HCEC 1CT (cell line): Measurements from ENCODE around the gene TSPAN12.
A peak's percentile ranks its signal among the peaks of the same experiment; 100 is the strongest.
"Not testable (repeated sequence)": the region's sequence is repeated elsewhere in the genome, so short reads cannot be mapped to it uniquely, and the experiment has no call there.

ENCODE experiments used
- DNase-seq: peaks from one replicate; pipeline ENCODE4 v3.0.0-alpha.2; 2017

Gene TSPAN12

GRCh38 chr7:120802751-120803150, 55.2 kb downstream of the TSPAN12 start:
- DNase-seq = no peak

DNA sequence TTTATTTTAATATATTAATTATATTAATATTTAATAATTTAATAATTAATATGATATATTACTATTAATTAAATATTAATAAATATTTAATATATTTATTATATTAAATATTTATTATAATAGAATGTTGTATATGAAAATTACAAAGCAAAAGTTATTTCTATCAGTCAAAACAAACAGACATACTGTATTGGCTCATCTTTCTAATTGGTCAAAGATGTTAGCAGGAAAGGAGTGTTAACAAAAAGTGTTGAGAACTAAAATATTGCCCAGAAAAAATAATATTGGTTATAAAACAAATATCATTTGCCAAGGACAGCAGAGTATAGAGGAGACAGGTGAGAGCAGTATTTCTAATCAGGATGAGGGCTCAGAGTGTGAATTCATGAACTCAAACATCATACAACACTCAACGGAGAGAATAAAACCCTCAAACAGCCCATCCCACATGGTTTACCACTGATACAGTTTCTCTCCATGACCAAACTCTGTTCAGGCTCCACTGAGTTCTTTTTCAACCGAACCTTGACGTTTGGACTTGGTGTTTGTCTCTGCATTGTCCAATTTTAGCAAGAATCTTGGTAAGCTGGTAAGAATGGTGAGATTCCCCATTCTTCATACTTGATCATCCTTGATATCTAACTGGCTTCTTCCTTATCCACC, 58.0 kb downstream of the TSPAN12 start:
- DNase-seq = no peak

- DNase-seq = no peak
Measured at GRCh38 chr7:120799147-120799546, 58.8 kb downstream of the TSPAN12 start.

DNA sequence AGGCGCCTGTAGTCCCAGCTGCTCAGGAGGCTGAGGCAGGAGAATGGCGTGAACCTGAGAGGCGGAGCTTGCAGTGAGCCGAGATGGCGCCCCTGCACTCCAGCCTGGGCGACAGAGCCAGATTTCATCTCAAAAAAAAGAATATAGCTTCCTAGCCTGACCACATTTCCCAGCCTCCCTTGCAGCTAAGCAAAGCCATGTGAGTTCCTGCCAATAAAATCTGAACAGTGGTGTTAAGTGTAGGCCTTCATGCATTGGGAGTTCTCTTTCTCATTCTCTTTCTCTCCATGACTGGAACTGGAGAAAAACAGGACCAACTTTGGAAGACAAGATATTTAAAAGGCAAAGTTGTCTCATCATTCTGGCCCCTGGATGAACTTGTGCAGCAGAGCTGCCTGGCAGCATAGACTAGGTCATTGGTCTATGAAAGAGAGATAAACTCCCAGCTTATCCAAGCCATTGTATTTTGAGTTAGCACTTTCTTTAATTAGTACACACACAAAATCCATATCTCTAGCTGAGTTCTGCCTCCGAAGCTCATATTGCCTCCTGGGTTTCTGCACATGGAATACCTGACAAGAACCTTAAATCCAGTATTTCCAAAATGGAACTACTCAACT, 60.8 kb downstream of the TSPAN12 start:
- no peak for DNase-seq

DNA sequence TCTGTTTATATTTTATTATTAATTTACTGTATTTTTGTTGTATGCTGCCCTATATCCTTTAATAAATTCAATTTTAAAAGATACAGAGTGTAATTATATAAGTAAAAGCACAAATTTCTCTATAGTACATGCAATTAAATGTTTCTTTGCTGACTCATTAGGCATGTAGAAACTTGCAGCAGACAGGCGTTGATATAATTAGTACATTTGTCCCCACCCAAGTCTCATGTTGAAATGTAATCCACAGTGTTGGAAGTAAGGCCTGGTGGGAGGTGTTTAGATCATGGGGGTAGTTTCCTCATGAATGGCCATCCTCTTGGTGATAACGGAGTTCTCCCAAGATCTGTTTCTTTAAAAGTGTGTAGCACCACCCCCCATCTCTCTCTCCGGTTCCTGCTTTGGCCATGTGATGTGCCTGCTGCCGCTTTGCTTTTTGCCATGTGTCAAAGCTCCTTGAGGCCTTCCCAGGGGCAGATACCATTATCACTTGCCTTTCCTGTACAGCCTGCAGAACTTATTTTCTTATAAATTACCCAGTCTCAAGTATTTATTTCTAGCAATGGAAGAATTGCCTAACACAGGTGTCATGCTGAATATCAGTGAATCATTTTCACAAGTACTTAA, 63.7 kb downstream of the TSPAN12 start:
- no peak for DNase-seq

- no peak for DNase-seq
Measured at GRCh38 chr7:120793213-120793936, 64.6 kb downstream of the TSPAN12 start.

DNA sequence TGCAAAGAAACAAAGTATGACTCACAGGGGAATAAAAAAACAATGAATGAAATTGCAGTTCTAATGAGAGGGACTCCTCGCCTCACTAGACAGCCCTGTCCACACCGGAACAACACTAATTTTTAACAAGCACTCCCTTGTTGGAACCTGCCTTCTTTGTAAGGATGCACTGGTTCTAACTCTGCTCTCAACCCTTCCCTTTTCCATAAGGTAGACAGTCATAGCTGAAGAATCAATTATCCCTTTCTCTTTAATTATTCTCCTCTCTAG, 65.1 kb downstream of the TSPAN12 start:
- DNase-seq = no peak

DNA sequence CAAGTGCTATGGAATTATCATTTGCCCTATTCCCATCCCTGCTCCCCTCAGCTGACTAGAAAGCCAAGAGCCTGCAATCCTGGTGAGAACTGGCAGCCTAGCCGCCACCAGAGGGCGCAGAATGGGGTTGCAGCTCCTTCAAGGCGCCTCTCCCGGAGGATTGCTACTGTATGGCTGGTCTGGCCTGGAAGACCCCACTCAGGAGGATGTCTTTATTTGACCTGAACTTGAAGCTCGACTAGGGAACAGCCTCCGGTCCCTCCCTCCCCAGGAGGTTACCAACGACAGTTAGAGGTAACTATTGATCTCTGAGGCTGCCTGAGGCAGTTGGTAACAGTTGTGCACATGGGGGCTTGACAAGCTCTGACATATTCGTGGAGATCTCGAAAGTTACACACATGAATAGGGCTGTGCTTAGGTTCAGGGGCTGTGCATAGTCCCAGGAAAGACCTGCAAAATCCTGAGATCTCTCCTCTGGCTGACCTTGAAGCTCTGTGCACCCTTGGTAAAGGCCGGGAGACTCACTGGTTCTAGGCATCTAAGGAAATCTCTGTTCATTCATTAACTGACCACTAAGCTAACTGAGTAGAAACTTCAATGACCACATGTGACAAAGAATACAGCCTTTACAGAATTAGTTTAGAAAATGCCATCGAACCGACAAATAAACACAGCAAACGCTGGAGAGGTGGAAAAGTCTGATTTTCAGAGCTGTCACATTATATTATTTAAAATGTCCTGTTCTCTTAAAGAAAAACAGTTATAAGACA, 65.7 kb downstream of the TSPAN12 start:
- DNase-seq = peak; percentile 66

- DNase-seq = no peak
Measured at GRCh38 chr7:120785095-120785494, 72.8 kb downstream of the TSPAN12 start.

GRCh38 chr7:120783721-120784120, 74.2 kb downstream of the TSPAN12 start:
- no peak for DNase-seq

DNA sequence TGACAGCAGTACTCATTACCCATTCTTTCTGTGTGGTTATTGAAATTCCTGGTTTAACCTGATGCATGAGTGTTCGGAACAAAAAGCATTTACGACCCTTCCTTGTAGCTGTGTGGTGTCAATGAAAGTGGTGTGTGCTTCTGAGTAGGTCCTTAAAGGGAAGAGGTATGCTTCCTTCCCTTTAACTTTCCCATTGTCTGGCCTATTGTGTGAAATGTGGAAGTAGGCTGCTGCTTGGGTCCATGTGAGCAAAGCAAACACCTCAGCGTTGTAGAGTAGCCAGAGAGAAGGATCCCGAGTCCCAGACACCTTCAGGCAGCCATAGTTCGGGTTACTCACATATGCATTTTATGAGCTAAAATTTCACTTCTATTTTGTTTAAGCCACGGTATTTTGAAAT, 74.7 kb downstream of the TSPAN12 start:
- DNase-seq = no peak

- not testable (repeated sequence) for DNase-seq
Measured at GRCh38 chr7:120781924-120782323, 76.0 kb downstream of the TSPAN12 start.

GRCh38 chr7:120780938-120781337, 77.0 kb downstream of the TSPAN12 start:
- DNase-seq = no peak

- not testable (repeated sequence) for DNase-seq
Measured at GRCh38 chr7:120780451-120780850, 77.5 kb downstream of the TSPAN12 start.

- DNase-seq = not testable (repeated sequence)
Measured at GRCh38 chr7:120779078-120779477, 78.9 kb downstream of the TSPAN12 start.

DNA sequence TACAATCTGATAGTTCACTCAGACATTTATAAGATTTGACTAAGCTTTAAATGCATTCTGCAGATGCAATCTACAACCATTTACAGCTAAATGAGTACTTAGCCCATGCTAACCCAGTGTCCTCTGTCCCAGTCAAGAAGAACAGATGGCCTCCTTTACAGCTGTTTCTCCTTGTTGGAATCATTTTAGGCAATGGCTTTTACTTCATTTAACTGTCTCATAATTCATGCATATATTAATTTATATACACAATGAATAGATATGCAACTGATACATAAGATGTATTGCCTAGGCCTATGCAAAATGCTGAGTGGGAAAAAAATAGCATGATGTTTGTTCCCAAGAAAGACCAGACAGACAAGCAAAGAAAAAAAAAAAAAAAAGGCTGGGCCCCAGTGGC, 82.2 kb downstream of the TSPAN12 start:
- no peak for DNase-seq

- no peak for DNase-seq
Measured at GRCh38 chr7:120774481-120774880, 83.5 kb downstream of the TSPAN12 start.

- no peak for DNase-seq
Measured at GRCh38 chr7:120770206-120770605, 87.7 kb downstream of the TSPAN12 start.

- no peak for DNase-seq
Measured at GRCh38 chr7:120760851-120761250, 97.1 kb downstream of the TSPAN12 start.

GRCh38 chr7:120760050-120760449, 97.9 kb downstream of the TSPAN12 start:
- no peak for DNase-seq

DNA sequence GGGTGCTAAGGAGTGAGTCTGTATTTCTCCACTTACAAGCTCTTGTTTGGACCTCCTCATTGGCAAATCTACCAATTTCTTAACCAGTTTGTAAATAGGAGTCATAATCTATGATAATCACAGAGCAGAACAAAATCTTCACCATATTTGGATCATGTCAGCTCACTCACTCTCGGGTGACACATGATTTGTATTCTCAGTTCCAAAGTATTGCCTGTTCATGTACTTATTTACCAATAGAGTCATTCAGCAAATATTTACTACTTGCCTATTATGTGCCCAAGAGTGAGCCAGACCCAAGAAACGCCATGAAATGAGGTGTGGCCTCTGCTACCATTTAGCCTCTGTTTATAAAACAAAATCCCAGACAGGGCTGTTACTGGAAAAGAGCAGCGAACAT, 114.8 kb downstream of the TSPAN12 start:
- DNase-seq = peak; percentile 75

DNA sequence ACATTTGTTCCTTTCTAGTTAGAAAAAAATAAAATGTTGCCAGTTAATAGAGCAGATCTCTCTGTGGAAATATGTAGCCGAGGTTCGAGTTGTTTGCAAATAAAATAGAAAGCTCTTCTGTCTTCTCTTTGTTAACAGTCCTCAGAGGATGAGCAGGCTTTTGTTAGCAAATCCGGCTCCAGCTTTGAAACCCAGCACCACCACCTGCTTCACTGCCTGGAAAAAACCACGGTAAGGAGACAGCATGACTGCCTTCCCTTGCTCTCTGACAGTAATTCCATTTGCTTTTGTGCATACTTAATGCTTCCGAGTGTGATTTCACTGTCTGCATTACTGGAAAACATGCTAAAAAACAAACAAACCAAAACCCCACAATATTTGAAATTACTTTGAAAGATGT, 115.6 kb downstream of the TSPAN12 start:
- DNase-seq = no peak

DNA sequence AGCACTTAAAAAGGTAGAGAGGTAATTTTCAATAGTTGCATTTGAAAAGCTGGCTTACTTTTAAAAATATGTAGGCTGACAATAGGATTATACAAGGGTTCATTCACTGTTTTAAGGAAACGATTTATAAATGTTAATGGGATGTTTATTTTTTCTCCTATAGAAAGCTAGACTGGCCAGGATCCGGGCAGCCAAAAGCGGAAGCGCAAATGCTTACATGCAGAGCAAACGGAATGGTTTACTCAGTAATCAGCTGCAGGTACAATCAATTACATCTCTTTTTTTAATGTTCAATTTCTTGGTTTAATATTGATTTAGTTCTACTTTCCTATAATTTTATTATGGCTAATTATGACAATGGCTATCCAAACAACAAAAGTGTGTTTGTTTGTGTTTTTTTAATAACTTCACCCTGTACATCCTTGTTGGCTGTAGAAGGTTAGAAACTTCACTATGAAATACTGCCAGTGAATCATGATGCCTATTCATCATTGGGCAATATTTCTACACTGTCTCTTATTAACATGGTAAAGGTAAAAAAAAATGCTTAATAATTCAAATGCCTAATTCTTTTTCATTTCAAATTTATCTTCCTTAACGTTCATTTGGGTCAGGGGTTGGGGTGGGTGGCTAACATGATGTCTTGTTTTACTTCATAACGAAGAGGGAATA, 116.4 kb downstream of the TSPAN12 start:
- peak; percentile 21 for DNase-seq
